GM12864 (cell line): ENCODE data around the gene NUP43.

Experiments
- DNase-seq: peaks from one replicate; pipeline ENCODE4 v3.0.0-alpha.2; 2011; ENCODE audit warnings: low read depth
- H3K4me3 ChIP-seq: 2 replicates; pipeline ENCODE4 v1.5.1; 2011; ENCODE audit warnings: mild to moderate bottlenecking, low read depth, low read length, control low read depth
- TF ChIP-seq, protein P1 (sequence below): IDR thresholded peaks from 2 replicates; pipeline ENCODE4 v1.5.1; 2011; ENCODE audit warnings: low read depth, mild to moderate bottlenecking, moderate library complexity, low read length, control low read depth, inconsistent platforms; ENCODE audit errors: missing control alignments

NUP43 gene

DNA sequence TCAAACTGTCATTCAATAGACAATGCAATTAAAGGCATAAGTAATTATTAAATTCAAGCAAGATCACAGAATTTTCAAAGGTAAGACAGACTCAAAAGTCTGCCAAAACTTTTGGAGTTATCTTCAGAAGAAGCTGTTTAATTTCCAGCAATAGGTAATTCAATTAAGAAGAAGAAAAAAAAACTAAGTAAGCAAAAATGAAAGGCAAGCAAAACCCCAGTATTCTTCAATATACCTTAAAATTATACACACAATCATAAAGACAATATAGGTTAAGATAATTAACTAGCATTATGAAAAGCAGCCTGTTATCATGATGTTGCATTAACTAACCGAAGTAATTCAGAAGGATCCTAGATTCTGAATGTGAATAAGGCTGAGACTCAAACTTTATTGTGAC lies 31.9 kb downstream of the NUP43 start:
- TF ChIP-seq, protein P1, sequence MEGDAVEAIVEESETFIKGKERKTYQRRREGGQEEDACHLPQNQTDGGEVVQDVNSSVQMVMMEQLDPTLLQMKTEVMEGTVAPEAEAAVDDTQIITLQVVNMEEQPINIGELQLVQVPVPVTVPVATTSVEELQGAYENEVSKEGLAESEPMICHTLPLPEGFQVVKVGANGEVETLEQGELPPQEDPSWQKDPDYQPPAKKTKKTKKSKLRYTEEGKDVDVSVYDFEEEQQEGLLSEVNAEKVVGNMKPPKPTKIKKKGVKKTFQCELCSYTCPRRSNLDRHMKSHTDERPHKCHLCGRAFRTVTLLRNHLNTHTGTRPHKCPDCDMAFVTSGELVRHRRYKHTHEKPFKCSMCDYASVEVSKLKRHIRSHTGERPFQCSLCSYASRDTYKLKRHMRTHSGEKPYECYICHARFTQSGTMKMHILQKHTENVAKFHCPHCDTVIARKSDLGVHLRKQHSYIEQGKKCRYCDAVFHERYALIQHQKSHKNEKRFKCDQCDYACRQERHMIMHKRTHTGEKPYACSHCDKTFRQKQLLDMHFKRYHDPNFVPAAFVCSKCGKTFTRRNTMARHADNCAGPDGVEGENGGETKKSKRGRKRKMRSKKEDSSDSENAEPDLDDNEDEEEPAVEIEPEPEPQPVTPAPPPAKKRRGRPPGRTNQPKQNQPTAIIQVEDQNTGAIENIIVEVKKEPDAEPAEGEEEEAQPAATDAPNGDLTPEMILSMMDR = no peak
- H3K4me3 ChIP-seq = no peak overlapping the region
- DNase-seq = no peak

DNA sequence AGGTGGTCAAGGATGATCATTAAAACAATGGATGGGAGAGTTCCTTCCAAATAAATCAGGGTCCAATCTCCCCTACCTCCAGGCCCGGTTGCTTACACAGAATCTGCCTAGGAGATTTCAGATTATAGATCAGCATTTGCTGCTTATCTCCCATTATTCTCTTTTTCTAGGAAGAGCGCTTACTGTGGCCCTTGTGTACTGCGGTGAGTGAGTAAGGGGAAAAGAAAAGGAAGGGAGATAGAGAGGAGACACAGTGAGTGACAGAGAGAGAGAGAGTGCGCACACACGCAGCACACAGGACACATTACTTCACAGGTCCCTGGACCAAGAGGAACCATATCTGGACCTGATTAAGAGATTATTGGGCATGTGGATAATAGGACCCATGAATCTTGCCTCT lies 34.6 kb downstream of the NUP43 start:
- TF ChIP-seq, protein P1 = no peak
- no peak overlapping the region for H3K4me3 ChIP-seq
- DNase-seq = no peak

DNA sequence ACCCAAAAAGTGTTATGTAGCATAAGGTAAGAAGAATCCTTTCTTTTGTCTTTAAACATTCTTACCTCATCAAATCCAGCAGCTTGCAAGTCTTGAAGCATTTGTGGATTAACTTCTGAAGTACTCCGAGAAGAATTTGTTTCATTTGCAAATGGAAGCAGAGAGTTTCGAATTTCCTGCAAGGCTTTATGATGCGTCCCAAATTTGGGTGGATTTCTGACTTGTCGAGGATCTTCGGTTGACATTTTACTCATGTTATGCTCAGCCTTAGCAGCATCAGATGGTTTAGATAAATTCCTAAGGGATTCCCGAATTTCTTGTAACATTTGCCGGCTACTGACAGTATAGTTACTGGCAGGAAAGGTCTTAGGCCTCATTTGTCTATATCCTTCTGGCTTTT lies 44.6 kb downstream of the NUP43 start:
- no peak for DNase-seq
- TF ChIP-seq, protein P1 = no peak
- no peak overlapping the region for H3K4me3 ChIP-seq

DNA sequence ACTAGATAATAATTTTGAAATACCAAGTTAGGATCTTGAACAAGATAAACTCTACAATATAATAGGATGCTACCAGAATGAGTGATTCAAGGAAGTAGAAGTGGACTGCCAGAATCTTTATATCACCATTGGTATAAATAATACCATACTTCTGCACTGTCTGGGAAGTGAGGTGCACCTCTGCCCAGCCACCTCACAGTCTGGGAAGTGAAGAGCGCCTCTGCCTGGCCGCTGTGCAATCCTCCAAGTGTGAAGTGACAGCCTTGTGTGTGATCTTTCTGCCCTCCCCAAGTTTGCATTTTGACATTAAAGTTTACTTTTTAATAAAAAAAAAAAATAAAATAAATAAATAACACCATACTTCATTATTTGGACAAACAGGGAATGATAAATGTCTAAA lies 47.2 kb downstream of the NUP43 start:
- no peak for DNase-seq
- H3K4me3 ChIP-seq = no peak overlapping the region
- TF ChIP-seq, protein P1 = no peak

DNA sequence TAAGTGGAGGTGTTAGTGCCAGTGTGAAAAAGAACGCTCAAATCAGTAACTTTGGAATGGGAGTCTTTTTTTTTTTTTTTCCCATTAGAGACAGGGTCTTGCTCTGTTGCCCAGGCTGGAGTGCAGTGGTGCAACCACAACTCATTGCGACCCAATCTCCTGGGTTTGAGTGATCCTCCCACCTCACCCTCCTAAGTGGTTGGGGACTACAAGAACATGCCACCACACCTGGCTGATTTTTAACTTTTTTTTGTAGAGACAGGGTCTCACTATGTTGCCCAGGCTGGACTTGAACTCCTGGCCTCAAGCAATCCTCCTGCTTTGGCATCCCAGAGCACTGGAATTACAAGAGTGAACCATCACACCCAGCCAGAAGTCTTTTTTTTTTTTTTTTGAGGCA lies 48.2 kb downstream of the NUP43 start:
- TF ChIP-seq, protein P1 = no peak
- no peak for DNase-seq
- no peak overlapping the region for H3K4me3 ChIP-seq

DNA sequence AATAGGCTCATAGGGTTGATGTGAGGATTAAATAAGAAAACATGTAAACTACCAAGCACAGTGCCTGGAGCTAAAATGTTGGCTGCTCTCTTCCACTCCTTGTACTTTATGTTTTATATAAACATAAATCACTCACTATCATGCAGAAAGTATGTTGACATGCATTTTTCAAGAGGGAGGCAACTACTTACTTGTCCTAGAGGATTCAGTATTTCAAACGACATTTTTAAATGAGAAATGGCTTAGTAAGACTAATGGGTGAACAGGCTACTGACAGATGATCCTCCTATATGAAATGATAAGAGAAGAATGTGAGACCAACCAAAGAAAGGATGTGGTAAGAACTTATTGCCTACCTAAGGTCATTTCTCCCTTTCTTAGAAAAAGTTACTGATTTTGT lies 49.4 kb downstream of the NUP43 start:
- no peak overlapping the region for H3K4me3 ChIP-seq
- DNase-seq = no peak
- TF ChIP-seq, protein P1 = no peak

DNA sequence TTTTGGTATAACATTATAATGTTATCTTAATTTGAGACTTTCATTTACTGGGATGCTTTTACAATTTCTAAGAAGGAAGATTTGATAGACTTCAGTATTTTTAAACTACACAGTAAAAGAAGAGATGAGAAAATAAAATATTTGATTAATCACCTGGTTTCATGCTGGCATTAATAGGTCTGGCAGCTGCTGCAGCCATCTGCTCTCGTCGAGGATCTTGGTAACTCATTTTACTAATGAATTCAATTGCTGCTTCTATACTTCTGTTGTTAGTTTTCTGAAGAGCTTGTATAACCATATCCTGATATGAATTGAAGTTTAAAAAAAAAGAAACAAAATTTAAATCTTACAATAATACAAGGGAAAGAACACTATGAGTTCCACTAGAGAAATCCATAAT lies 51.4 kb downstream of the NUP43 start:
- TF ChIP-seq, protein P1 = no peak
- DNase-seq = no peak
- H3K4me3 ChIP-seq = no peak overlapping the region
